T-helper 2 cell treated with Interferon-gamma antibody and Interleukin-4, amounts not matched to agents 100 ng/mL and 5 ng/mL, for 36 hours (primary cell): ENCODE results near the gene PMPCB. TPM values are rescaled to one million over a fixed set of nuclear protein-coding genes. Genes with fewer than 3 reads are reported as not detected.
"Not testable (repeated sequence)": the region's sequence is repeated elsewhere in the genome, so short reads cannot be mapped to it uniquely, and the experiment has no call there.

ENCODE experiments used
- intact Hi-C: fragments of 100-400 bp; cut with micrococcal nuclease; formaldehyde crosslinking; loops from one replicate; pipeline ENCODE4 v1.15.1; 2023
- total RNA-seq: library from RNA; stranded (reverse); gene quantifications from 2 replicates; pipeline ENCODE4 v1.2.3, GENCODE V29; 2022

The PMPCB gene, protein sequence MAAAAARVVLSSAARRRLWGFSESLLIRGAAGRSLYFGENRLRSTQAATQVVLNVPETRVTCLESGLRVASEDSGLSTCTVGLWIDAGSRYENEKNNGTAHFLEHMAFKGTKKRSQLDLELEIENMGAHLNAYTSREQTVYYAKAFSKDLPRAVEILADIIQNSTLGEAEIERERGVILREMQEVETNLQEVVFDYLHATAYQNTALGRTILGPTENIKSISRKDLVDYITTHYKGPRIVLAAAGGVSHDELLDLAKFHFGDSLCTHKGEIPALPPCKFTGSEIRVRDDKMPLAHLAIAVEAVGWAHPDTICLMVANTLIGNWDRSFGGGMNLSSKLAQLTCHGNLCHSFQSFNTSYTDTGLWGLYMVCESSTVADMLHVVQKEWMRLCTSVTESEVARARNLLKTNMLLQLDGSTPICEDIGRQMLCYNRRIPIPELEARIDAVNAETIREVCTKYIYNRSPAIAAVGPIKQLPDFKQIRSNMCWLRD
- 57.6 and 59.4 TPM in 2 replicates for total RNA-seq

DNA sequence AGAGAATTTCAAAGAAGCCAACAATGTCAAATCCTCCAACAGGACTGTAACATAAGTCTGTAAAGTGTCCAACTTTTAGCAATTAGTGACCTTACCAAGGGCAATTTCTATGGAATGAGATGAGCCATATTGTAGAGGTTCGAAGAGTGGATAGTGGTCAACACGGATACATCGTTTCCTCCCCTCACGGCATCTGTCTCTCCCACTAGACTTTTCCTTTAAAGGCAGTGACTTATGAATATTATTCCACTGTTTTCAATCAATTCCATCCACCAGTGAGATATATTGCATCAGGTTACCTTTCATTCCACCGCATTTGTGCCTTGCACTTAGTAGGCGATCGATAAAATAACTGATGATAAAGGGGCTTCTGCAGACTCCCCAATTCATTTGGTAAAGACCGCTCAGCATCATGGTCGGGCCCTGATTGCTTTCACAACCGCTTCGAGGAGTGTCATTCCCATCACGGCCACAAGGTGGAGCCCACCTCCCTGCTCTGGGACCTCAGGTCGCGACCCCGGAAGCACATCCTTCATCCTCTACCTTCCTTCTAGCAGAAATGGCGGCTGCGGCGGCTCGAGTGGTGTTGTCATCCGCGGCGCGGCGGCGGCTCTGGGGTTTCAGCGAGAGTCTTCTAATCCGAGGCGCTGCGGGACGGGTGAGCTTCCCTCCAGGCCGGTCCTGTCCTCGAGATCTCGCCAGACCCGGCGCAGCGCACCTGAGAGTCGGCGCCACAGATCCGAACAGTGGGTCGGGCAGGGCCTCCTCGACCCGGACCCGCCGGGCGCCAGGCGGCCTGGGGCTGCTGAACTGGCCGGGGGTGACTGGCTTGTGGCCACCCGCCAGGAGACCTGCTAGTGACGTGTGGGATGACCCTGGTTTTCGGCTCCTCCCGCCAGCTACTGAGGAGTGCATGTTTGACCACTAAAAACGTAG lies at the start of gene PMPCB:
TSS of gene PMPCB (plus strand) at position 535 of the 936 bp plus-strand sequence. CDS start at position 560, 25 bp downstream.
- intact Hi-C loops, result loop anchor here (1.0 to 10.0 kb wide), 6 partner anchors 17 to 860 kb away; partner anchors contain the start of genes ARMC10, DNAJC2, FBXL13 and NAPEPLD

DNA sequence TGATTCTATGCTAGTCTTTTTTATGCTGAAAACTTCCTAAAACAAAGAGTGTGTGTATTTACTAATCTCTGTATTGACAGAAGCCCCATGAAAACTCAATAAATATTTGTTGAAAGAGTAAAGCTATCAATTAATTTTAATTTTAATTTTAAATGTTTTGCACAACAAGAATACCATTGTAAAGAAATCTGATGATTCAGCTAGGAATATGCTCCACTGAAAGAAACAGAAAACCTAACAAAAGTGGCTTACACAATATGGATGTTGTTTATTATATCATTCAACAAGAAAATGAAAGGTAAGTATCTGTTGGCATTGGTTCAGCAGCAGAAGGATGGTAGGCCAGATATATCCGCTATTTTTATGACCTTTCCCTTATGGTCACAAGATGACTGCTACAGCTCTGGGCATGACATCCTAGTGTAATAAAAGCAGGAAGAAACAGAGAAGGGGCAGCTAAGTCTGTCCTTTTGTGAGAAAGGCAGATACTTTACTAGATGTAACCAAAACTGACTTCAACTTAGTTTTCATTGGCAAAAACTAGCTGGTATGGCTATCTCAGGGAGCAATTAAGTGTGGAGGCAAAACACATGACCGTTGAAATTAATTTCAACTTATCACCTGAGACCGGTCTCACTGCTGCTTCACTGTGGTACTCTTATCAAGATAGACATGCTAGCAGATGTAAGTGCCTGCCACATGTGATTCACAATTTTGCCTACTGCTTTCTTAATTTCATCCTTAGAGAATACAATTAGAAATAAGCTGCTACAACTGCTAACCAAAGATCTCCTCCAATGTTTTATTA lies 43.3 kb upstream of the PMPCB start:
- intact Hi-C loops, result not testable (repeated sequence)

DNA sequence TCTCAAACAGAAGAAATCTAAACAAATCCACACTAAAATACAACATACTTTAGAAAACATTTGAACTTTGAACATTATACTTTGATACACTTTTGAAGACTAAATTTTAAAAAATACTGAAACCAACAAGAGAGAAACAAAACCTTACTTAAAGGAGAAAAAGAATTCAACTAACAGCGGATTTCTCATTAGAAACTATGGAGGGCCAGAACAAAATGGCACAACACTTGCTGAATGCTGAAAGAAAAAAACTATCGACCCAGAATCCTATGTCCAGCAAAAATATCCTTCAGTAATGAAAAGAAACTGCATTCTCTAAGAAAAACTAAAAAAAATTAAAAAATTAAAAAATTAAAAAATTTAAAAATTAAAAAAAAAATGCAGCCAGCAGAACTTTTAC lies 33.2 kb upstream of the PMPCB start:
- intact Hi-C loops, result not testable (repeated sequence)

DNA sequence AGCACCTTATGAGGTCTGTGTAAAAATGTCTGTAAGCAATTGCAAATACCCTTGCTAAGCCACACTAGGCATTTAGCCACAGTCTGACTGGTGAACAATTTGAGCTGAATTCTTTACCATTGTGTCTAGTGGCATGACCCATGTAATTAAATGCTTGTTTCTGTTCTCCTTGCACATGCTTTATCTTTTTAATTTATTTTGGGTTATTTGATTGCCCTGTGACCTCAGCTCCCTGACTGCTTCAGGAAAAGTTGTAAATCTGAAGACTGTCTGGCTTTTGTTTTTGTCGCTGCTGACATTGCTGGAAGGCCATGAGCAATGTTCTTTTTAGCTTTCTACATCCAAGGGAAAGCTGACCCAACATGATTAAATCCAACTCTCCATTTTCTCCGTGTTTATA lies 31.0 kb upstream of the PMPCB start:
- intact Hi-C loops, result not testable (repeated sequence)

DNA sequence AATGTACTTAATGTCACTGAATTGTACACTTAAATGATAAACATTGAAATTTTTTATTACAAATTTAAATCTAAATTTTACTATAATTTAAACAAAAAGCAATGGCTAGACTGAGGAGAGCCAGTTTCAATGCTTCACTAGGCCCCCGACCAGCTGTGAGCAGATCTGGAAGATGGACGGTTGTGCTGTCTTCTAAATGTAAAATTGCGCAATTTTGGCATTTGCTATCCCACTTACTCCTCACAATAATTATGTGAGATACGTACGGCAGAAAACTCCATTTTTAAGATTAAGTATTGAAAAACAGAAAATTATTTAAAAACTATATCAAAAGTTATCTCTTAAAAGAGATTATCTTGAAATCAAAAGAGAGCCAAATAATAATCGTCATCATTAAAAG lies 23.9 kb upstream of the PMPCB start:
- intact Hi-C loops, result not testable (repeated sequence)

DNA sequence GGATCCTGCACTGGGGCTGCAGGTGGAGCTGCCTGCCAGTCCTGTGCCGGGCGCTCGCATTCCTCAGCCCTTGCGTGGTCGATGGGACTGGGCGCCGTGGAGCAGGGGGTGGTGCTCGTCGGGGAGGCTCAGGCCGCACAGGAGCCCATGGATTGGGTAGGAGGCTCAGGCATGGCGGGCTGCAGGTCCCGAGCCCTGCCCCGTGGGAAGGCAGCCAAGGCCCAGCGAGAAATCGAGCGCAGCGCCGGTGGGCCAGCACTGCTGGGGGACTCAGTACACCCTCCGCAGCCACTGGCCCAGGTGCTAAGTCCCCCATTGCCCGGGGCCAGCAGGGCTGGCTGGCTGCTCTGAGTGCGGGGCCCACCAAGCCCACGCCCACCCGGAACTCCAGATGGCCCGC lies 22.4 kb upstream of the PMPCB start:
- intact Hi-C loops, result not testable (repeated sequence)

DNA sequence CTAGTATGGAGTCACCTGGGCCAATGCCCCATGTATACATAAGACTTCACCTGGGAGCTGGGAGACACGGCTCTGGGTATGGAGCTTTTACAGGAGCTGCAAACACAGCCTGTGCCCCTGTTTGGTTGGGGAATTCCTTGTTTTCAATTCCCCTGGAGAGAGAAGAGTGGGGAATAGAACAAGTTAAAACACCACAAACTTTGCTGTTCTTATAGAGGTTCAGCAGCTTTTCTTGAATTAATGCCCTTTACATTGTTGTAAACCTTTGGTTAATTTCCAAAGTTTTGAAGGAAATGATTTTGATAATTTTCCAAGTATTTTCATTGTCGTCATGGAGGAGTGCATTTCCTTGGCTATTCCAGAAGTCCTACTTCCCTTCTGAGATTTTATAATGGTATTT lies 19.0 kb upstream of the PMPCB start:
- intact Hi-C loops, result not testable (repeated sequence)

DNA sequence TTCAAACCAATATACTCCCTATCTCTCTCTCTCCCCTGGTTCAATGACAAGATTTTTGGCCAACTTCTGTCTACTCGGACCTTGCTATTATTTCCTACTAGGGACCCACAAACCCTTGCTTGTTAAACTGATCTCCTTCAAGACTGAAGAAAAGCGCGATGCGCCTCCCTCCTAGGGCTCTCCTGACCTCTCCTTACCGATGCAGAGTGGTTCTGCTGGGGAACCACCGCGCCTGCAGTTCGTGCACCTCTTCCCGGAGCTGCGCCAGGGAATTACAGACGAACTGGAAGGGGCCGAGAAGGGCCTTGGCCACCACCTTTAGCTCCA lies 17.6 kb upstream of the PMPCB start:
- intact Hi-C loops, result not testable (repeated sequence)

DNA sequence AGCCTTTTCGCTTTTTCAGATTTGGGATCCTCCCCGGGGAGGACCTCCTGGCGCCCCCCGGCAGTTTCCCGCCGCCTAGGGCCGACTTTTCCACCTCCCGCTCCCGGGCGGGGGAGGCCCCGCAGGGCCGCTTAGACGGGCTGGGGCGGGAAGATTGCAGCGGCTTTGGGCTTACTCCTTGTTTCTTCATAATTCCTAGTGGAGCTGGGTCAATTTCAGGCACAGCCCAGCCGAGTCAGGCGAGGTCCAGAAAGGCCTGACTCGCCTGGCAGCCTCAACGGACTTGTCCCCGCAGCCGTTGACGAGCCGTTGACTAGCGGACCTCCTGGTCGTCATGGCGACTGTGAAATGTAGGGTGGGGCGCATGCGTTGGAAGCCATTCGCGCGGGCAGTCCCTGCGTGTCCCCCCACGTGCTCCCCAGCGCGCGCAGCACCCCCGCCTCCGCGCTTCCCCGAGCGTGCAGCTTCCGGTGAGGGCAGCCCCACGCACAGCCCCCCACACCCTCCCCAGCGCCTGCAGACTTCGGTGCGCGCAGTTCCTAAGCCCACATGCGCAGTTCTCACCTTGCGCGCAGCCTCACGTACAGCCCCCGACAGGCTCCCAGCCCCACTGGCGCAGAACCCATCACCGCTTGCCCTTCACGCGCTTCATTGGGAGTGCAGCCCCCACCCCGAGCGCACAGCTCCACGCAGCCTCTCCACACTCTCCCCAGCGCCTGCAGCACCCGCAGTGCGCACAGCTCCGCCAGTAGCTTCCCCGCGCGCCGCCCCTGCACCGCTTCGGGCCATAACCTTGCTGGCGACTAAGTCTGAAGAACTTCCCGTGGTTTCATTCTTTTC lies 17.1 kb upstream of the PMPCB start:
- intact Hi-C loops, result loop anchor here (1.0 to 5.0 kb wide), 2 partner anchors 17 to 133 kb away; partner anchors contain the start of genes NAPEPLD and PMPCB

DNA sequence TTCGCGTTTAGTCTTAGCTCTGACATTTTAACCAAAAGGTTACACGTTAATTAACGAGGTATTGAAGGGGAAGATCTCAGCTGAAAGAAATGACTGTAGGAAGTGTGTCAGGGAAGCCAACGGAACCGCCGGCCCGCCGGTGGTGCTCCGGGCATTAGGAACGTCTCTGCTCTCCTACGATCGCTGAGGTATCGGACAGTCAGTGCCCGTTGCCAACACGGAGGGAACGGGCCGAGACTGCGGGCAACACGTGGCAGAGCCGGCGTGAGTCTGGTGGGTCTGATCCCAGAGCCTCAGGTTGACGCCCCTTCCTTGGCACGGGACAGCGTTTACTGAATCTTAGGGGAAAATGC lies 16.5 kb upstream of the PMPCB start:
- intact Hi-C loops, result loop anchor here (1.0 to 5.0 kb wide), 2 partner anchors 17 to 133 kb away; partner anchors contain the start of genes NAPEPLD and PMPCB

DNA sequence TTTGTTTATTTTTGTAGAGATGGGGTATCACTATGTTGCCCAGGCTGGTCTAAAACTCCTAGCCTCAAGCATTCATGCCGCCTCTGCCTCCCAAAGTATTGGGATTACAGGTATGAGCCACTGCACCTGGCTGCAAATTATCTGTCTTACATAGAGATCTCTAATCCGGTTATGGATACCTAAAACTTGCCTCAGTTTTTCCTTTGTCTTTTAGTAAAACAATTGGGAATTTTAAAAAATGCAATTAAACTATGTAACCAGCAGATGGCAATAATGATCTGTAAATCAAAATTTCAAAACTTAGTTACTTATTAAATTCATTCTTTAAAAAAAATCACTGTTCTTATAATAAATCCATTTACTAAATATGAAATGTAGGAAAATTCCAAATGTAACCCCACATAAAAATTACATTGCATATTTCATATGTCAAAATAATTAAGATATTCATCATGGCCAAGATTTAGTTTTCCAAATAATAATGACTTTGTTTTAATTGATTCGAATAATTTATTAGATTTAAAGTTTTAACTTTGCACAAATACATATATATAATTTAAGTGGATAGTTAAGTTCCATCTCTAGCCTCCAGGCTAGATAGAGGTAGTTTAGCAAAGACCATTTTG lies 14.3 kb upstream of the PMPCB start:
- intact Hi-C loops, result loop anchor here (5.0 kb wide), 1 partner anchor 136 kb away; the partner anchor contains the start of gene NAPEPLD

DNA sequence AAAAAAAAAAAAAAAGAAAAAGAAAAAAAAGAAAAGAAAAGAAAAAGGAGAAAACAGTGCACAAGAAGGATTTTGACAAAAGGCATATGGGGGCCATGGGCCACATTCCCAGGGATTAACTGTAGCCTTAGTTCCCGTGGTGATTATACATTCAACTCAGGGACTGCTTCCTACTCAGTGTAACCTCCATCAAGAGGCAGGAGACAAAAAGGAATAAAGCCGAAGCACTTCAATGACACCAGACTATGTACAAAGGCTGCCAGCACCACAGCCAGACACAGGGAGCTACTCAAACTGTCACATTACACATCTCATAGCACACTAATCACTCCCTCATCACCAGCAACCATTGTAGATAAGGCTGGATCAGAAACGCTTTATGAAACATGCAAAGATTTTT lies 5.1 kb upstream of the PMPCB start:
- intact Hi-C loops, result loop anchor here (10.0 kb wide), 1 partner anchor 217 kb away; the partner anchor contains the start of genes ARMC10 and FBXL13

DNA sequence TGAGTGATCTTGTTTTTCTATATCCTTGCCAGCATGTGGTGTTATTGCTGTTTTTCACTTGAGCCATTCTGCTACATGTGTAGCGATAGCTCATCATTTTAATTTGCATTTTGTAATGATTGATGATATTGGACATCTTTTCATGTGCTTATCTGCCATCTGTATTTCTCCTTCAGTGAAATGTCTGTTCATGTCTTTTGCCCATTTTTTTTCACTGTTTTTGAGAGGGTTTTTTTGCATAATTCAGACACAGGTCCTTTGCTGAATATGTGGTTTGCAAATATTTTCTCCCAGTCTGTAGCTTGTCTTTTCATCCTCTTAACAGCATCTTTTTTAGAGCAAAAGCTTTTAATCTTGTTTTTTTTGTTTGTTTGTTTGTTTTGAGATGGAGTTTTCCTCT lies 3.7 kb upstream of the PMPCB start:
- intact Hi-C loops, result loop anchor here (10.0 kb wide), 1 partner anchor 219 kb away; the partner anchor contains the start of genes ARMC10 and FBXL13

DNA sequence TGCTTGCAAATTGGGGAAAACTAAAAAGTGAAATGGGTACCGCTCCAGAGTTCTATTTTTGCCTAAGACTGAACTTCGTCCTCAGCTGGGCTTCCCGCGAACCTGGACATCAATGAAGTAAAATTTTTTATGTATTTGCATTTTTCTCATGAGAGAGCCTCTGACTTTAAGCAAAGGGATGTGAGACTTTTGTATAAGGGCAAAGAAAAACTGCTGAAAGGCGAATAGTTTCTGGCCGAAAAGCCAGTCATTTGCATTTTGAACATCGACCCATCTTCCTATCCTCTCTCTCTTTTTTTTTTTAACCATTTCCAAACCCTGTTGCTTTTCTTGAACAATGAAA lies 573 bp downstream of the PMPCB start:
- intact Hi-C loops, result loop anchor here (1.0 to 10.0 kb wide), 6 partner anchors 18 to 859 kb away; partner anchors contain the start of genes ARMC10, DNAJC2, FBXL13 and NAPEPLD

DNA sequence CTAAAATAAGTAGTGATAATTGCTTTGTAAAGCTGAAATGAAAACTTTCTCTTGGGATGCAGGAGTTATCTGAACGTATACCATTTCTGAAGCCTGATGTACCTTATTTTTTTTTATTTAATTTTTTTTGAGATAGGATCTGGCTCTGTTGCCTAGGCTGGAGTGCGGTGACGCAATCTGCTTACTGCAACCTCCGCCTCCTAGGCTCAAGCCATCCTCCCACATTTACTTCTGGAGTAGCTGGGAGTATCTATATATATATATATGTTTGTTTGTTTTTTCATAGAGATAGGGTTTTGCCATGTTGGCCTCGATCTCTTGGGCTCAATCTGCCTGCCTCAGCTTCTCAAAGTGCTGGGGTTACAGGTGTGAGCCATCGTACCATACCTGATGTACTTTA lies 2.4 kb downstream of the PMPCB start:
- intact Hi-C loops, result loop anchor here (5.0 to 10.0 kb wide), 3 partner anchors 152 to 858 kb away; partner anchors contain the start of genes ARMC10, FBXL13 and NAPEPLD

DNA sequence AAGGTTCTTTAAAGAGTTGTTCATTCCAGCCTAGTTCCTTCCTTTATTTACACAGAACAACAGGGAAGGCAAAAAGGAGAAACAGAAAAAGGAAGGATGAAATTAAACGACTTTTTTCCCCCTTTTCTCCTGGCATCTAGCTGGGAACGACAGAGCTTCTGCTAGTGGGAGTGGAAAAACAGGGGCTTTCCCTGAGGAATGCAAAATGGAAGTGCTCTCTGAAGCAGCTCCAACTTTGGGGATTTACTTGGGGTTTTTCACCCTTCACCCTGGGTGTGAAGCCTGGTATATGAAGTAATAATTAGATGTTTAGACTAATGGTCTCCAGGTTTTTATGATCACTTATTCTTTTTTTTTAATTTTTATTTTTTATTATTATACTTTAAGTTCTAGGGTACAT lies 4.2 kb downstream of the PMPCB start:
- intact Hi-C loops, result no loop called here

DNA sequence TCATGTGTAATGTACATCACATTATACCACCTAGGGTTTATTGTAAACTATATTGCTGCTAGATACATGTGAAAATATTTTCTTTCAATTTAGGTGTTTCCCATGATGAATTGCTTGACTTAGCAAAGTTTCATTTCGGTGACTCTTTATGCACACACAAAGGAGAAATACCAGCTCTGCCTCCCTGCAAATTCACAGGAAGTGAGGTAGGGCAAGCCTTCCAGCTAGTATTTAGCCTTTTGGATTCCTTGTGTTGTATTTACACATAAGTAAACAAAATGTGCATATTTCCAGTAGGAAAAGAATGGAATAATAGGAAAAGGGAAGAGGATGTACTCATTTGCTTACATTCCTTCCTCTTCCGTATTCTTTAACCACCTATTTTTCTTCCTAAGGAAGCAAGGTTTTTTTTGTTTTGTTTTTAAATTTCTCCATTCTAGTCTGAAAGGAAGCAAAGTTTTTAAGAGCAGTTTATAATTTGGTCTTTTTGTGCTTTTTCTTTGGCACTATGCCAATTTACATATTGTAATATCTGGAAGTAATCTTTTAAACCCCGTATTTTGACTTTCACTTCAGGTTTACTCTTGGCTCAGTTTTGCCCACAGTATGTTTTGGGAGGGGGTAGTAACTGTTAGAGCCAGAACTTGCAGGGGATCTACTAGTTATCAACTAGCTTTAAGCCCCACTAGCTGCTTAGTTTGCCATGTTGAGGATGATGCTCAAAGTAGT lies 10.4 kb downstream of the PMPCB start:
- intact Hi-C loops, result no loop called here

DNA sequence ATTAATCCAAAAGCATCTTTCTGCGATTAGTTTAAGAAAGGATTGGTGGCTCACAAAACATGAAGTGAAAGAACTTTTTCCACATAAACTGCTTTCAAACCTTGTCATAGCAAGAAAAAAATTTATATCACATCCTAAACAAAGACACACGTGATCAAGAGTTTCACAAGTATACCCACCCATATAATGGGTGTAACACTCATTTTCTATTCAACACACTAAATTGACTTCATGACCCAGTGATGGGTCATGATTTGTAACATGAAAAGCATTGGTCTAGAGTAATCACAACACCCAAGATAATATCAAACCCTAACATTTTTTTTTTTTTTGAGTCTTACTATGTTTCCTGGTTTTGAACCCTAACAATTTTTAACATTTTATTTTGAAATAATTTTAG lies 17.6 kb downstream of the PMPCB start:
- intact Hi-C loops, result no loop called here
